B cell (primary cell): ENCODE results near the gene FAM163A. TPM values are rescaled to one million over a fixed set of nuclear protein-coding genes. Genes with fewer than 3 reads are reported as not detected.

Experiments
- ATAC-seq: fragments of 200-7000 bp; cut with Tn5 transposase; one replicate; pipeline ENCODE4 v1.10.0; 2021; ENCODE audit warnings: low read depth, mild to moderate bottlenecking, moderate number of reproducible peaks, moderate library complexity
- CTCF ChIA-PET: fragments of 350-600 bp; sonication (Branson Sonifier 250); formaldehyde crosslinking; loops from one replicate; lab custom pipeline; 2021; ENCODE audit warnings: antibody characterized with exemption, inconsistent platforms; lab: Charles Lee
- POLR2A ChIA-PET: fragments of 350-600 bp; sonication (Branson Sonifier 250); formaldehyde crosslinking; loops from one replicate; lab custom pipeline; 2021; ENCODE audit warnings: antibody characterized with exemption; lab: Charles Lee
- DNase-seq: peaks from one replicate; pipeline ENCODE4 v3.0.0; 2013
- H2AFZ ChIP-seq: 2 replicates; pipeline ENCODE4 v1.6.1; 2012; ENCODE audit warnings: mild to moderate bottlenecking, low read depth, low read length; ENCODE audit not compliant: insufficient read depth, poor library complexity, severe bottlenecking
- H3K27ac ChIP-seq, 2 donors: 1 replicate in 1 of 2; 2 replicates in 1 of 2; pipeline ENCODE4 v1.5.1; 2012 to 2013; ENCODE audit warnings: low read length in 2 of 2, mild to moderate bottlenecking in 2 of 2, moderate library complexity in 1 of 2
- H3K27me3 ChIP-seq, 4 experiments: fragments of 200-600 bp in 1 of 4; sonication (generic) in 1 of 4; replicated peaks in 1 of 4; 1 replicate in 2 of 4; 2 replicates in 2 of 4; pipeline versions ENCODE4 v1.6.1 to v1.7.0; 2013 to 2016; ENCODE audit warnings: low read length in 3 of 4, mild to moderate bottlenecking in 2 of 4, mixed read lengths in 1 of 4, moderate library complexity in 1 of 4; ENCODE audit not compliant: insufficient read depth in 4 of 4, control insufficient read depth in 3 of 4; ENCODE audit errors: control extremely low read depth in 1 of 4
- H3K36me3 ChIP-seq, 2 experiments: replicated peaks in 1 of 2; 1 replicate in 1 of 2; 2 replicates in 1 of 2; pipeline versions ENCODE4 v1.6.1 to v1.7.1; 2013; ENCODE audit warnings: low read length in 1 of 2; ENCODE audit not compliant: insufficient read depth in 2 of 2, control insufficient read depth in 1 of 2; ENCODE audit errors: control extremely low read depth in 1 of 2, extremely low read depth in 1 of 2
- H3K4me1 ChIP-seq, 2 donors: fragments of 200-600 bp in 1 of 2; sonication (generic) in 1 of 2; 1 replicate in 1 of 2; 2 replicates in 1 of 2; pipeline versions ENCODE4 v1.5.1 to v1.6.1; 2013 to 2017; ENCODE audit warnings: low read length in 2 of 2; ENCODE audit not compliant: control insufficient read depth in 2 of 2, insufficient read depth in 2 of 2
- H3K4me2 ChIP-seq: replicated peaks from 2 replicates; pipeline ENCODE3; 2012; ENCODE audit warnings: mild to moderate bottlenecking, low read depth, low read length; ENCODE audit not compliant: poor library complexity, severe bottlenecking
- H3K4me3 ChIP-seq, 5 experiments: fragments of 200-600 bp in 1 of 5; sonication (generic) in 1 of 5; 1 replicate in 3 of 5; 2 replicates in 2 of 5; pipeline versions ENCODE4 v1.5.1 to v1.7.0; 2011 to 2016; ENCODE audit warnings: low read length in 4 of 5, mild to moderate bottlenecking in 4 of 5, low read depth in 2 of 5, control low read depth in 1 of 5, moderate library complexity in 1 of 5; ENCODE audit not compliant: insufficient read depth in 1 of 5; ENCODE audit errors: control extremely low read depth in 1 of 5, extremely low read depth in 1 of 5
- H3K79me2 ChIP-seq: fragments of 200-600 bp; sonication (generic); one replicate; pipeline ENCODE4 v1.6.0; 2016; ENCODE audit warnings: low read length; ENCODE audit not compliant: control insufficient read depth, insufficient read depth
- H3K9ac ChIP-seq: fragments of 200-600 bp; sonication (generic); 2 replicates; pipeline ENCODE4 v1.6.1; 2017; ENCODE audit warnings: mild to moderate bottlenecking, low read length, moderate library complexity
- H3K9me3 ChIP-seq, 3 donors: one replicate each; pipeline versions ENCODE4 v1.6.1 to v1.7.1; 2013; ENCODE audit warnings: low read length in 2 of 3; ENCODE audit not compliant: control insufficient read depth in 2 of 3, insufficient read depth in 1 of 3; ENCODE audit errors: control extremely low read depth in 1 of 3
- H4K20me1 ChIP-seq: 2 replicates; pipeline ENCODE4 v1.6.0; 2012; ENCODE audit warnings: mild to moderate bottlenecking, low read length; ENCODE audit not compliant: insufficient read depth, control insufficient read depth, poor library complexity, severe bottlenecking
- H3K27ac Mint-ChIP-seq: one replicate; pipeline ENCODE4 v1.8.0; 2021; ENCODE audit warnings: mixed read lengths
- H3K27me3 Mint-ChIP-seq: one replicate; pipeline ENCODE4 v1.8.0; 2021; ENCODE audit warnings: mixed read lengths
- H3K4me1 Mint-ChIP-seq: one replicate; pipeline ENCODE4 v1.8.0; 2021; ENCODE audit warnings: mixed read lengths
- H3K4me3 Mint-ChIP-seq: one replicate; pipeline ENCODE4 v1.8.0; 2021; ENCODE audit warnings: mixed read lengths
- H3K9me3 Mint-ChIP-seq: one replicate; pipeline ENCODE4 v1.8.0; 2022; ENCODE audit warnings: mixed read lengths; ENCODE audit not compliant: insufficient read depth
- EZH2 ChIP-seq: IDR thresholded peaks from 2 replicates; pipeline ENCODE4 v1.6.1; 2012; ENCODE audit warnings: borderline replicate concordance, low read depth, mild to moderate bottlenecking, moderate library complexity, low read length; ENCODE audit not compliant: insufficient read depth, poor library complexity, severe bottlenecking
- WGBS: methylation state at CpG from one replicate; pipeline ENCODE4 v1.1.5; 2013; ENCODE audit warnings: missing lambda C conversion rate; ENCODE audit not compliant: insufficient coverage; 5-methylcytosine and 5-hydroxymethylcytosine counted together
- intact Hi-C: fragments of 100-400 bp; cut with micrococcal nuclease; formaldehyde crosslinking; loops from one replicate; pipeline ENCODE4 v1.10.0; 2022
- polyA plus RNA-seq: library from polyadenylated mRNA; depleted of rRNA; stranded (reverse); fragments of >200 nt; gene quantifications from 2 replicates; pipeline ENCODE4 v1.2.3, GENCODE V29; 2012
- total RNA-seq, 2 donors: library from RNA; stranded (reverse); fragments of 120-200 nt in 1 of 2; gene quantifications; 1 replicate in 1 of 2; 2 replicates in 1 of 2; pipeline versions ENCODE4 v1.2.3 to v1.2.4, GENCODE V29; 2013 to 2022
- TF ChIP-seq, protein P1 (sequence below): fragments of 200-600 bp; IDR thresholded peaks from one replicate; pipeline ENCODE4 v1.8.0; 2022; ENCODE audit warnings: antibody characterized with exemption, mild to moderate bottlenecking

Gene FAM163A
- total and polyA plus RNA-seq, 2 donors (not counting 1 experiment from before 2014, with no cell fraction given) = not detected

DNA sequence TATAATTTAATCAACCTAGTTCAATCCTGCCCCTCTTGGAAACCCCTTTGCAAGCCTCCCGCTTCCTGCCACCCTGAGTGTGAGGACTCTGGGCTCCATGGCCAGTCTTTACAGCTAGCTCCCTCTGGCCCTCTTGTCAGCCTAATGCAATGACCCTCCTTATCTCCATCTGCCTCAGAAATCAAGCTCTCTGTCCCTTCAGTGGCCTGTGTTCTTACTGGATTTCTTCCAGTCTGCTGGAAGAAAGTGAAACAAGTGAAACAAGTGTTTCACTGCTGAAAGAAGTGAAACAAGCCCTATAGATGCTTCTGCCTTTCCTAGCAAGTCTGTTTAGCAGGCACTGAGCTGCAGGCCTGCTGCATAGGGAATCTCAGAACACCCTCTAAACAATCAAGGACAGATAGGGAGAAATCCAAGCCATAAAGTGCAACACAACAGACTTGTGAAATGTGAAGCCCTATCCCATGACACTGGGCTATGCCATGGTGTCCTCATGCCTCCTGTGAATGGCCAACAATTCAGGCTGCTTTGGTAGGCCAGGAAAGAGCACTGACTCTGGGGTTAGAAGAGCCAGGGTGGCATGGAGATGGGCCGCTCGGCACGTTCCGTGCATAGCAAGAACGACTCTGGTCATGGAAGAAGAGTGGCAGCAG, 55.9 kb downstream of the FAM163A start:
- WGBS = 97% methylated on average over 5 of the region's 6 CpGs
- H3K4me3 ChIP-seq = no peak overlapping the region
- POLR2A ChIA-PET = no interaction called here
- no peak overlapping the region for H3K27ac ChIP-seq
- no peak overlapping the region for H3K27ac Mint-ChIP-seq
- no peaks in the 10 kb centered on the region for H3K4me1 Mint-ChIP-seq
- peaks cover 19% of the 10 kb centered on the region for H3K27me3 Mint-ChIP-seq
- TF ChIP-seq, protein P1, sequence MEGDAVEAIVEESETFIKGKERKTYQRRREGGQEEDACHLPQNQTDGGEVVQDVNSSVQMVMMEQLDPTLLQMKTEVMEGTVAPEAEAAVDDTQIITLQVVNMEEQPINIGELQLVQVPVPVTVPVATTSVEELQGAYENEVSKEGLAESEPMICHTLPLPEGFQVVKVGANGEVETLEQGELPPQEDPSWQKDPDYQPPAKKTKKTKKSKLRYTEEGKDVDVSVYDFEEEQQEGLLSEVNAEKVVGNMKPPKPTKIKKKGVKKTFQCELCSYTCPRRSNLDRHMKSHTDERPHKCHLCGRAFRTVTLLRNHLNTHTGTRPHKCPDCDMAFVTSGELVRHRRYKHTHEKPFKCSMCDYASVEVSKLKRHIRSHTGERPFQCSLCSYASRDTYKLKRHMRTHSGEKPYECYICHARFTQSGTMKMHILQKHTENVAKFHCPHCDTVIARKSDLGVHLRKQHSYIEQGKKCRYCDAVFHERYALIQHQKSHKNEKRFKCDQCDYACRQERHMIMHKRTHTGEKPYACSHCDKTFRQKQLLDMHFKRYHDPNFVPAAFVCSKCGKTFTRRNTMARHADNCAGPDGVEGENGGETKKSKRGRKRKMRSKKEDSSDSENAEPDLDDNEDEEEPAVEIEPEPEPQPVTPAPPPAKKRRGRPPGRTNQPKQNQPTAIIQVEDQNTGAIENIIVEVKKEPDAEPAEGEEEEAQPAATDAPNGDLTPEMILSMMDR = no peak
- no peak for TF ChIP-seq EZH2
- H3K4me2 ChIP-seq = no peak overlapping the region
- no peak overlapping the region for H3K9ac ChIP-seq
- no peaks in the 10 kb centered on the region for H3K9me3 Mint-ChIP-seq
- CTCF ChIA-PET = interaction anchor here (1.7 to 3.1 kb wide), 2 partner anchors 11 to 16 kb away, joined by 5 to 19 read pairs; no protein-coding TSS in a partner anchor
- no peaks in the 10 kb centered on the region for H3K36me3 ChIP-seq
- H3K79me2 ChIP-seq = no peaks in the 10 kb centered on the region
- no peaks in the 10 kb centered on the region for H3K27me3 ChIP-seq
- H2AFZ ChIP-seq = no peak overlapping the region
- ATAC-seq (no peak), DNase-seq (no peak)
- H3K4me1 ChIP-seq = no peaks in the 10 kb centered on the region
- no peaks in the 10 kb centered on the region for H3K9me3 ChIP-seq
- intact Hi-C loops = no loop called here
- H3K4me3 Mint-ChIP-seq = no peak overlapping the region
- no peaks in the 10 kb centered on the region for H4K20me1 ChIP-seq

DNA sequence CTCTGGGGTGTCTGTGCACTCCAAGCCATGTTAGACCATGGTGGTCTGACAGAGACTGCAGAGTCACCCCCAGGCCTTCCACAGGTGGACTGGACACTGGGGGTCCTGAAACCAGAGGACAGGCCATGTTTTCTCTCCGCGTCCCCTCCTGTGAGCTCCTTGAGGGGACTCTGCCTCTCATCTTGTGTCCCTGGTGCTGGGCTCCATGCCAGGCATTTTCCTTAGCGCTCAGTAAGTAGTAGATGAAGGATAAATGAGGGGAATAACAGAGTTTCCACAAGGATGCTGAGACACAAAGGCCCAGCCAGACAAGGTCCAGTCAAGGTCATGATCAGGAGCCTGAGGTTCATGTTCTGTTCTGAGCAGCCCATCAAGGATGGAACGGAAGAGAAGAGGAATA, 57.4 kb downstream of the FAM163A start:
- Mint-ChIP-seq H3K27ac (no peak overlapping the region), H3K27me3 (peaks cover 19% of the 10 kb centered on the region), H3K4me1 (no peaks in the 10 kb centered on the region), H3K4me3 (no peak overlapping the region), H3K9me3 (no peaks in the 10 kb centered on the region)
- intact Hi-C loops = no loop called here
- H3K9ac ChIP-seq = no peak overlapping the region
- ChIA-PET CTCF (interaction anchor here (1.7 to 3.0 kb wide), 3 partner anchors 10 to 14 kb away, joined by 5 to 18 read pairs (median 10); no protein-coding TSS in a partner anchor), POLR2A (no interaction called here)
- H3K79me2 ChIP-seq = no peaks in the 10 kb centered on the region
- no peaks in the 10 kb centered on the region for H4K20me1 ChIP-seq
- H3K9me3 ChIP-seq = no peaks in the 10 kb centered on the region
- no peaks in the 10 kb centered on the region for H3K27me3 ChIP-seq
- 94% methylated on average over 4 of the region's 4 CpGs for WGBS
- ATAC-seq (no peak), DNase-seq (no peak)
- no peak overlapping the region for H2AFZ ChIP-seq
- H3K36me3 ChIP-seq = no peaks in the 10 kb centered on the region
- H3K27ac ChIP-seq = no peak overlapping the region
- H3K4me1 ChIP-seq = no peaks in the 10 kb centered on the region
- no peak overlapping the region for H3K4me3 ChIP-seq
- no peak overlapping the region for H3K4me2 ChIP-seq
- TF ChIP-seq, protein P1 = no peak
- no peak for TF ChIP-seq EZH2
